HuH-7.5 (cell line): Measurements from ENCODE around the gene TRIM39.
A peak's percentile ranks its signal among the peaks of the same experiment; 100 is the strongest.
"Not testable (repeated sequence)": the region's sequence is repeated elsewhere in the genome, so short reads cannot be mapped to it uniquely, and the experiment has no call there.

Experiments used
- DNase-seq: peaks from one replicate; pipeline ENCODE4 v3.0.0; 2011; ENCODE audit warnings: low spot score

TRIM39 gene

GRCh38 chr6:30326526-30327231, at the start of gene TRIM39:
Gene TRIM39 (plus strand): TSS chr6:30326927. CDS start chr6:30329318, 2,391 bp downstream.
- DNase-seq = peak; percentile 68

GRCh38 chr6:30280988-30281387, 45.7 kb upstream of the TRIM39 start:
- not testable (repeated sequence) for DNase-seq

GRCh38 chr6:30282522-30282921, 44.2 kb upstream of the TRIM39 start:
- DNase-seq = no peak

GRCh38 chr6:30283761-30284160, 43.0 kb upstream of the TRIM39 start:
- no peak for DNase-seq

- DNase-seq = no peak
Measured at GRCh38 chr6:30287139-30287538, 39.6 kb upstream of the TRIM39 start.

- DNase-seq = no peak
Measured at GRCh38 chr6:30295837-30296236, 30.9 kb upstream of the TRIM39 start.

- no peak for DNase-seq
Measured at GRCh38 chr6:30304002-30304401, 22.7 kb upstream of the TRIM39 start.

- no peak for DNase-seq
Measured at GRCh38 chr6:30311101-30311500, 15.6 kb upstream of the TRIM39 start.

GRCh38 chr6:30311671-30312070, 15.1 kb upstream of the TRIM39 start:
- DNase-seq = no peak

GRCh38 chr6:30312266-30312665, 14.5 kb upstream of the TRIM39 start:
- DNase-seq = no peak

GRCh38 chr6:30312676-30313321, 13.9 kb upstream of the TRIM39 start:
- no peak for DNase-seq

- no peak for DNase-seq
Measured at GRCh38 chr6:30315156-30315555, 11.6 kb upstream of the TRIM39 start.

- no peak for DNase-seq
Measured at GRCh38 chr6:30317913-30318589, 8.7 kb upstream of the TRIM39 start.

- no peak for DNase-seq
Measured at GRCh38 chr6:30319146-30319835, 7.4 kb upstream of the TRIM39 start.

GRCh38 chr6:30321692-30322388, 4.9 kb upstream of the TRIM39 start:
- DNase-seq = no peak

GRCh38 chr6:30322527-30323501, 3.9 kb upstream of the TRIM39 start:
- no peak for DNase-seq

GRCh38 chr6:30323806-30324205, 2.9 kb upstream of the TRIM39 start:
- no peak for DNase-seq

- DNase-seq = peak; percentile 46
Measured at GRCh38 chr6:30325150-30325872, 1.4 kb upstream of the TRIM39 start.

- peak; percentile 12 for DNase-seq
Measured at GRCh38 chr6:30325873-30326525, 728 bp upstream of the TRIM39 start.
